Effector memory CD4-positive, alpha-beta T cell (primary cell): ENCODE data around the gene PLS3.
"Not testable (repeated sequence)": the region's sequence is repeated elsewhere in the genome, so short reads cannot be mapped to it uniquely, and the experiment has no call there.

ENCODE experiments used
- DNase-seq, 3 donors: peaks; one replicate each; pipeline ENCODE4 v3.0.0-alpha.2; 2020
- H3K27ac ChIP-seq: 2 replicates; pipeline ENCODE4 v1.7.0; 2013; ENCODE audit warnings: mild to moderate bottlenecking, low read length, moderate library complexity; ENCODE audit not compliant: insufficient read depth, poor library complexity, severe bottlenecking
- H3K27me3 ChIP-seq: replicated peaks from 2 replicates; pipeline ENCODE4 v1.7.0; 2013; ENCODE audit warnings: mild to moderate bottlenecking, low read length; ENCODE audit not compliant: insufficient read depth, control insufficient read depth, poor library complexity, severe bottlenecking
- H3K36me3 ChIP-seq: 2 replicates; pipeline ENCODE4 v1.7.0; 2013; ENCODE audit warnings: mild to moderate bottlenecking, low read length, moderate library complexity; ENCODE audit not compliant: control insufficient read depth, insufficient read depth
- H3K4me1 ChIP-seq: 2 replicates; pipeline ENCODE4 v1.7.0; 2013; ENCODE audit warnings: low read length, mild to moderate bottlenecking; ENCODE audit not compliant: control insufficient read depth, insufficient read depth, poor library complexity, severe bottlenecking
- H3K4me3 ChIP-seq: 2 replicates; pipeline ENCODE4 v1.7.0; 2013; ENCODE audit warnings: low read length, low read depth, mild to moderate bottlenecking; ENCODE audit not compliant: insufficient read depth, poor library complexity, severe bottlenecking
- H3K9me3 ChIP-seq: 2 replicates; pipeline ENCODE4 v1.7.0; 2013; ENCODE audit warnings: mild to moderate bottlenecking, low read length, moderate library complexity; ENCODE audit not compliant: control insufficient read depth

Gene PLS3

DNA sequence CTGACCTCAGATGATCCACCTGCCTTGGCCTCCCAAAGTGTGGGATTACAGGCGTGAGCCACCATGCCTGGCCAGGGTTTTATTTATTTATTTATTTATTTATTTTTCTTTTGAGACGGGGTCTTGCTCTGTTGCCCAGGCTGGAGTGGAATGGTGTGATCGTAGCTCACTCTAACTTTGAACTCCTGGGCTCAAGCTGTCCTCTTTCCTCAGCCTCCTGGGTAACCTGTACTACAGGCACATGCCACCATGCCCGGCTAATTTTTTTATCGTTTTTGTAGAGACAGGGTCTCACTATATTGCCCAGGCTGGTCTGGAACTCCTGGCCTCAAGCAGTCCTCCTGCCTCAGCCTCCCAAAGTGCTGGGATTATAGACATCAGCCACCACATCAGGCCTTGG, 72.4 kb downstream of the PLS3 start:
- not testable (repeated sequence) for H3K36me3 ChIP-seq, DNase-seq, H3K27me3 ChIP-seq, H3K4me1 ChIP-seq, H3K9me3 ChIP-seq, H3K4me3 ChIP-seq, H3K27ac ChIP-seq

DNA sequence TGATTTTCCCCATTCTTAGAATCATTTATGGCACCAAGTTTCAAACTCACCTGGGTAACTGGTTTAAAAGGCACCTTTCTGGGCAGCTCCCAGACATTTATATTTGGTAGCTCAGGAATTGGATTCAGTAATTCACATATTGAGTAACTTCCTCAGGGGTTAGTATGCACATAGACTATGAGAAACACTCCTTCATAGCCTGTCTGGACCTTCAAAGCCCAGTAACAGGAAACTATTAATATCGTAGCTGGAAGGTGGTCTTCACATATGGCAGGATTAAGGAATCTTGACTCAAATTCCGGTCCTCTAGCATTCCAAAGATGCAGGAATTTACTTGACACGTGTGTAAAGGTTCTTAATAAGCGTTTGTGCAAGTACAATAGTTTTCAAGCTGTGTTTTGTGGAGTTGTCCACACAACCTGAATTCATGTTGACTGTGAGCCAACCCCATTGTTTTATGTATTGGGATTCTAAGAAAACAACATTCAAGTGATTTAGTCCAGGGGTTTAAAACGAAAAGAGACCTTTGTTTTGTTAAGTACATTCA, 78.4 kb downstream of the PLS3 start:
- no peaks in the 10 kb centered on the region for H3K4me1 ChIP-seq
- no peaks in the 10 kb centered on the region for H3K9me3 ChIP-seq
- no peaks in the 10 kb centered on the region for H3K27me3 ChIP-seq
- no peak overlapping the region for H3K4me3 ChIP-seq
- no peak for DNase-seq
- H3K36me3 ChIP-seq: no peaks in the 10 kb centered on the region
- no peak overlapping the region for H3K27ac ChIP-seq

DNA sequence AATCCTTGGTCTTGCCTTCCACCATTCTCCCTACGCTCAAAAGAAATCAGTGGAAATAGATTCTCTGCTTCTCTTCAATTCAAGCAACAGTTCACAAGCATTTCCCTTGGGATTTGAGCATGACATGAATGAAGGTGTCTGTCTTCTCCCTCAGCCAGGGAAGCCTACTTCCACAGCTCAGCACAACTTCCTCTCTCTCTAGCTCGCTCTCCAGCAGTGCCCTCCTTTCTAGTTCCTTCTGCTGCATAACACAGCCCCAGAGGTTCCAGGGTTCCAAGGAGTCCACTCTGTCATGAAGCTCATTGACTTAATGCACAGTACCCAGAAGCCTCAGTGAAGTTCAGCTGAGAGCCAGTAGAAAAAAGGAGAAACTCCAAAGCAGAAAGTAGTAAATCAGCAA, 81.3 kb downstream of the PLS3 start:
- no peak overlapping the region for H3K27ac ChIP-seq
- DNase-seq: no peak
- no peaks in the 10 kb centered on the region for H3K27me3 ChIP-seq
- no peak overlapping the region for H3K4me3 ChIP-seq
- no peaks in the 10 kb centered on the region for H3K36me3 ChIP-seq
- H3K9me3 ChIP-seq: no peaks in the 10 kb centered on the region
- H3K4me1 ChIP-seq: no peaks in the 10 kb centered on the region

DNA sequence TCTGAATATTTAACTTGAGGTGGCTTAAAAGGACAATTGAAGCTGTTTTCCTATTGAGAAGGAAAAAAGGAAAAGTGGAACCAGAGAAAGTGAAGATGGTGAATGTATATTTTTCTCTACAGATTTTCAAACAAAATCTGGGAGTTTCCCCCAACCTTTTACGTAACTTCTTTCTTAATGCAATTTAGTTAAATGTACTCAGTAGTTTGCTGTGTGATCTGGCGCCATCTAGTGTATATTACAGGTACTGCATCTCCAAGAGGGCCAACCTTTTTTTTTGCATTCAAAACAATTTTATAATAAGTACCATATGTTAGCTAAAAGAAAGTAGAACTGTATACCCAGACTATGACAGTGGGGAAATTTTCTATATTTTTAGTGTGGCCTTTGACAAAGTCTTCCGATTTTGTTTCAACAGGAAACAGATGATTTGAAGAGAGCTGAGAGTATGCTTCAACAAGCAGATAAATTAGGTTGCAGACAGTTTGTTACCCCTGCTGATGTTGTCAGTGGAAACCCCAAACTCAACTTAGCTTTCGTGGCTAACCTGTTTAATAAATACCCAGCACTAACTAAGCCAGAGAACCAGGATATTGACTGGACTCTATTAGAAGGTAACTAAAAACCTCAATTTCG, 82.0 kb downstream of the PLS3 start:
- Histone ChIP-seq H3K4me3 (no peak overlapping the region), H3K27me3 (no peaks in the 10 kb centered on the region), H3K9me3 (no peaks in the 10 kb centered on the region), H3K36me3 (no peaks in the 10 kb centered on the region), H3K27ac (no peak overlapping the region), H3K4me1 (no peaks in the 10 kb centered on the region)
- no peak for DNase-seq

DNA sequence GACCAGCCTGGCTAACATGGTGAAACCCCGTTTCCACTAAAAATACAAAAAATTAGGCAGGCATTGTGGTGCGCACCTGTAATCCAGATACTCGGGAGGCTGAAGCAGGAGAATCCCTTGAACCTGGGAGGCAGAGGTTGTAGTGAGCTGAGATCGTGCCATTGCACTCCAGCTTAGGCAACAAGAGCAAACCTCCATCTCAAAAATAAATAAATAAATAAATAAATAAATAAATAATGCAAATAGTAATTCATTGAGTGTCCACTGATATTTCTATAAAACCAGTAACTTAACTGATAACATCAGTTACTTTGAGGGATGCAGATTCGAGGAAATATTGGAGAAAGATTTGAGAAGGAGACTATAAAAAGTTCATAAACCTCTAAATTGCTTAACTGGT, 83.4 kb downstream of the PLS3 start:
- H3K4me1 ChIP-seq, H3K4me3 ChIP-seq, H3K9me3 ChIP-seq, DNase-seq, H3K27me3 ChIP-seq, H3K27ac ChIP-seq, H3K36me3 ChIP-seq: not testable (repeated sequence)

DNA sequence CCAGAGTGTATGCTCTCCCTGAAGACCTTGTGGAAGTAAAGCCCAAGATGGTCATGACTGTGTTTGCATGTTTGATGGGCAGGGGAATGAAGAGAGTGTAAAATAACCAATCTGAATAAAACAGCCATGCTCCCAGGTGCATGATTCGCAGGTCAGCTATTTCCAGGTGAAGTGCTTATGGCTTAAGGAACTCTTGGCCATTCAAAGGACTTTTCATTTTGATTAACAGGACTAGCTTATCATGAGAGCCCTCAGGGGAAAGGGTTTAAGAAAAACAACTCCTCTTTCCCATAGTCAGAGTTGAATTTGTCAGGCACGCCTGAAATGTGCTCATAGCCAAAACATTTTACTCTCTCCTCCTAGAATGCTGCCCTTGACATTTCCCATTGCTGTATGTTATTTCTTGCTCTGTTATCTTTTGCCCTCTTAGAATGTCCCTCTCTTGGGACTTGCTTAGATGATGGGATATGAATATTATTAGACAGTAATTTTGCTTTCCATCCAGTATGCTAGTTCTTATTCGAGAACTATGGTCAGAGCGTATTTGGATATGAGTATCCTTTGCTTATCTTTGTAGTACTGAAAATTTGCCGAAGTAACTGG, 88.6 kb downstream of the PLS3 start:
- no peak for DNase-seq
- Histone ChIP-seq H3K9me3 (no peaks in the 10 kb centered on the region), H3K4me3 (no peak overlapping the region), H3K36me3 (no peaks in the 10 kb centered on the region), H3K4me1 (no peaks in the 10 kb centered on the region), H3K27ac (no peak overlapping the region), H3K27me3 (no peaks in the 10 kb centered on the region)

DNA sequence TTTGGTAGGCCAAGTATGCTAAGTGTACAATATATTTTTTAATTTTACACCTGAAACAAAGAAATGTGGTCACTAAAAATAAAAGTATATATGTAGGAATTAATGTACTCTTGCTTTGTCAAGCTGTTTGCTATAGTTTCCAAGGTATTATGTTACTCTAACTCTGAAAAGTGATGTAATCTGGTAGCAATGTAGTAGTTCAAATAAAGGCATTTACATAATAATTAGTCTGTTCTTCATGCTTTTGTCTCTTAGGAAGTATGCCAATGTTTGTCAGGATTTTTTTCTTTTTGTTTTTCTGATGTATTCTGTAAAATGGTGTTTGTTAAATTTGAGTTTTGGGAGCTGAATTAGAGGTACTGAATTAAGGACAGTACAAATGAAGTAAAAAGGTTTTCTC, 89.5 kb downstream of the PLS3 start:
- no peak for DNase-seq
- H3K4me3 ChIP-seq: no peak overlapping the region
- no peak overlapping the region for H3K27ac ChIP-seq
- H3K4me1 ChIP-seq: no peaks in the 10 kb centered on the region
- no peaks in the 10 kb centered on the region for H3K36me3 ChIP-seq
- H3K9me3 ChIP-seq: no peaks in the 10 kb centered on the region
- H3K27me3 ChIP-seq: no peaks in the 10 kb centered on the region

DNA sequence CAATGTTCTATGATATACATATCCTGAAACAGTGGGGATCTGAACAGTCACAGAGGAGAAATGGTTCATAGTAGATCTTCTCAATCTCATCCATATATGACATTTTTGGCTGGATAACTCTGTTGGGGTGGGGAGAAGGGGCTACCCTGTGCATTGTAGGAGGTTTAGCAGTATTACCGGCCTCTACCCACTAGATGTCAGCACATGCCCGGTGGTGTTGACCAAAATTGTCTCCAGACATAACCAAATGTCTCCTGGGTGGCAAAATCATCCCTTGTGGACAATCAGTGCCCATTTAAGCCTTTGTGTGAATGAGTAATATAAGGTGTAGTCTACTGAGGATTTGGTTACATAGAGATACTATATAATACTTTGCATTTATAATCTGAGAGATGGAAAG, 89.9 kb downstream of the PLS3 start:
- DNase-seq: no peak
- H3K4me1 ChIP-seq: no peaks in the 10 kb centered on the region
- no peak overlapping the region for H3K4me3 ChIP-seq
- no peaks in the 10 kb centered on the region for H3K36me3 ChIP-seq
- H3K9me3 ChIP-seq: no peaks in the 10 kb centered on the region
- H3K27ac ChIP-seq: no peak overlapping the region
- H3K27me3 ChIP-seq: no peaks in the 10 kb centered on the region

DNA sequence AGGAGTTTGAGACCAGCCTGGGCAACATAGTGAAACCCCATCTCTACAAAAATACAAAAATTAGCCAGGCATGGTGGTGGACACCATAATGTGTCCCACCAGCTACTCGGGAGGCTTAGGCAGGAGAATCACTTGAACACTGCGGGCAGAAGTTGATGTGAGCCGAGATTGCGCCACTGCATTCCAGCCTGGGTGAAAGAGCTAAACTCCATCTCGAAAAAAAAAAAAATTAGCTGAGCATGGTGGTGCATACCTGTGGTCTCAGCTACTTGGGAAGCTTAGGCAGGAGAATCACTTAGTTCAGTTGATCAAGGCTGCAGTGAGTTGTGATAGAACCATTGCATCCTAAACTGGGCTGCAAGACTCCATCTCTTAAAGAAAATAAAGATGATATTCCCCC, 91.2 kb downstream of the PLS3 start:
- Histone ChIP-seq H3K4me1 (no peaks in the 10 kb centered on the region), H3K27ac (no peak overlapping the region), H3K9me3 (no peaks in the 10 kb centered on the region), H3K27me3 (no peaks in the 10 kb centered on the region), H3K36me3 (no peaks in the 10 kb centered on the region), H3K4me3 (no peak overlapping the region)
- no peak for DNase-seq

DNA sequence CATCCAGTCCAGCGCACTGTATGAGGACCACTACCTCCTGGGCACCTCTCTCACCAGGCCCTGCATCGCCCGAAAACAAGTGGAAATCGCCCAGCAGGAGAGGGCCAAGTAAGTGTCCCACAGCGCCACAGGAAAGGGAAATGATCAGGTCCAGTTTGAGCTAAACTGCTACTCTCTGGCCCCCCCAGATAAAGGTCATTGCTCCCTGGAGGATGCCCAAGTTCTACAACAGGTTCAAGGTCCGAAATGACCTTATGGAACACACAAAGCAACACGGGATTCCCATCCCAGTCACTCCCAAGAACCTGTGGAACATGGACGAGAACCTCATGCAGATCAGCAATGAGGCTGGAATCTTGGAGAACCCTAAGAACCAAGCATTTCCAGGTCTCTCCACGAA, 104.1 kb downstream of the PLS3 start:
- no peak for DNase-seq
- H3K36me3 ChIP-seq: no peaks in the 10 kb centered on the region
- H3K4me3 ChIP-seq: no peak overlapping the region
- H3K27me3 ChIP-seq: no peaks in the 10 kb centered on the region
- H3K9me3 ChIP-seq: no peaks in the 10 kb centered on the region
- H3K4me1 ChIP-seq: no peaks in the 10 kb centered on the region
- no peak overlapping the region for H3K27ac ChIP-seq
